ENCODE data around the gene EBF3.

- TF ChIP-seq POLR2AphosphoS5 (IDR thresholded peaks at IDR 0.05; ENCODE audit: low read depth, low read length) (no peak), POLR2A (IDR thresholded peaks at IDR 0.05; ENCODE audit: low read depth, low read length) (no peak), TAF1 (IDR thresholded peaks at IDR 0.05; ENCODE audit: borderline replicate concordance, low read depth, low read length) (no peak)
Observed at GRCh38 chr10:129911451-129912165, 52.5 kb downstream of the EBF3 start.

All from GM12892 (cell line).